K562 (cell line): ENCODE data around the gene KRT1. TPM values are rescaled to one million over a fixed set of nuclear protein-coding genes. Genes with fewer than 3 reads are reported as not detected.

ENCODE experiments used
- BRD9 ChIP-seq: fragments of 450-650 bp; IDR thresholded peaks from 2 replicates; pipeline ENCODE4 v1.6.1; 2018; ENCODE audit warnings: low read depth; ENCODE audit not compliant: partially characterized antibody
- CBFA2T2 ChIP-seq: fragments of 450-650 bp; conservative IDR thresholded peaks from 2 replicates; pipeline ENCODE4 v1.6.1; 2017; ENCODE audit warnings: mild to moderate bottlenecking
- CBX3 ChIP-seq, 2 experiments: IDR thresholded peaks; 1 replicate in 1 of 2; 2 replicates in 1 of 2; pipeline ENCODE4 v1.6.1; 2012; ENCODE audit warnings: inconsistent platforms in 2 of 2, low read length in 2 of 2, borderline replicate concordance in 1 of 2, control low read depth in 1 of 2
- CTCF ChIP-seq, 3 experiments: IDR thresholded peaks in 2 of 3; conservative IDR thresholded peaks in 1 of 3; 2 replicates each; pipeline ENCODE4 v1.5.1; 2011 to 2012; ENCODE audit warnings: low read length in 3 of 3, mild to moderate bottlenecking in 3 of 3, control low read depth in 2 of 3, improper control_type of control experiment in 1 of 3, inconsistent platforms in 1 of 3, low read depth in 1 of 3, mixed read lengths in 1 of 3, moderate library complexity in 1 of 3; ENCODE audit not compliant: insufficient read depth in 2 of 3
- E2F1 ChIP-seq: sonication (generic); formaldehyde crosslinking; IDR thresholded peaks from 2 replicates; pipeline ENCODE4 v1.8.1; 2023; ENCODE audit warnings: mild to moderate bottlenecking, missing genetic modification reagents, moderate library complexity
- FOXJ3 ChIP-seq: sonication (generic); formaldehyde crosslinking; IDR thresholded peaks from 2 replicates; pipeline ENCODE4 v1.4.0; 2020; ENCODE audit warnings: mild to moderate bottlenecking, missing genetic modification reagents
- GTF2F1 ChIP-seq: IDR thresholded peaks from 2 replicates; pipeline ENCODE4 v1.6.1; 2011; ENCODE audit warnings: low read depth, low read length, improper control_type of control experiment
- MEF2A ChIP-seq: IDR thresholded peaks from 2 replicates; pipeline ENCODE4 v1.6.1; 2011; ENCODE audit warnings: low read depth, mild to moderate bottlenecking, low read length, moderate library complexity; ENCODE audit not compliant: control insufficient read depth
- NFE2 ChIP-seq: IDR thresholded peaks from 2 replicates; pipeline ENCODE4 v1.6.1; 2014; ENCODE audit warnings: antibody characterized with exemption, low read depth
- PCBP1 ChIP-seq: fragments of 200-400 bp; formaldehyde crosslinking; IDR thresholded peaks from 2 replicates; pipeline ENCODE4 v1.6.1; 2018; ENCODE audit warnings: mild to moderate bottlenecking, low read depth, low read length; ENCODE audit not compliant: poor library complexity, severe bottlenecking
- PHB ChIP-seq: fragments of 250-450 bp; sonication (Bioruptor Pico); IDR thresholded peaks from 2 replicates; pipeline ENCODE4 v1.5.0; 2021
- PKNOX1 ChIP-seq: fragments of 450-650 bp; IDR thresholded peaks from 2 replicates; pipeline ENCODE4 v1.6.1; 2016
- RERE ChIP-seq: sonication (generic); formaldehyde crosslinking; IDR thresholded peaks from 2 replicates; pipeline ENCODE4 v1.8.0; 2023; ENCODE audit warnings: missing genetic modification reagents, mild to moderate bottlenecking, borderline replicate concordance
- SRSF9 ChIP-seq: fragments of 200-400 bp; formaldehyde crosslinking; IDR thresholded peaks from 2 replicates; pipeline ENCODE4 v1.6.1; 2017; ENCODE audit warnings: low read depth, low read length, borderline replicate concordance
- STAT5B ChIP-seq: fragments of 250-450 bp; sonication (Bioruptor Pico); IDR thresholded peaks from 2 replicates; pipeline ENCODE4 v1.8.0; 2021; ENCODE audit warnings: mild to moderate bottlenecking, inconsistent platforms
- ZFP30 ChIP-seq: fragments of 250-450 bp; sonication (Bioruptor Pico); IDR thresholded peaks from 2 replicates; pipeline ENCODE4 v1.8.0; 2022; ENCODE audit warnings: moderate library complexity, mild to moderate bottlenecking, inconsistent platforms, borderline replicate concordance
- ZNF134 ChIP-seq: fragments of 250-450 bp; sonication (Bioruptor Pico); conservative IDR thresholded peaks from 2 replicates; pipeline ENCODE4 v1.4.0; 2020
- ZNF239 ChIP-seq: fragments of 250-450 bp; sonication (Bioruptor Pico); IDR thresholded peaks from 2 replicates; pipeline ENCODE4 v1.4.0; 2020; ENCODE audit warnings: mild to moderate bottlenecking
- ZNF354B ChIP-seq: fragments of 250-450 bp; sonication (Bioruptor Pico); IDR thresholded peaks from 2 replicates; pipeline ENCODE4 v1.4.0; 2020
- ZNF77 ChIP-seq: fragments of 250-450 bp; sonication (Bioruptor Pico); IDR thresholded peaks from 2 replicates; pipeline ENCODE4 v1.5.0; 2020
- polyA plus RNA-seq, 8 experiments: library from polyadenylated mRNA; depleted of rRNA in 4 of 8; stranded (reverse) in 5 of 8; unstranded in 3 of 8; fragments of >200 nt; fragmentation: Nextera tagmentation in 2 of 8; fragmentation: Illumina TruSeq in 1 of 8; extraction: Ambion mirVana in 2 of 8; extraction: Trizol in 1 of 8; gene quantifications; 2 replicates each; pipeline versions ENCODE4 v1.2.1 to v1.2.3, GENCODE V29; 2011 to 2014; ENCODE audit warnings: inconsistent platforms in 1 of 8, missing spikeins in 1 of 8
- total RNA-seq, 7 experiments: library from RNA; depleted of rRNA in 6 of 7; stranded (reverse); fragments of >200 nt in 6 of 7; fragmentation: Illumina TruSeq in 2 of 7; extraction: Trizol in 2 of 7; gene quantifications; 2 replicates each; pipeline versions ENCODE4 v1.2.1 to v1.2.3, GENCODE V29; 2011 to 2021; ENCODE audit warnings: low replicate concordance in 1 of 7

KRT1 gene
- total and polyA plus RNA-seq, 9 of the 15 experiments (the other 6 are each of a cell fraction or from before 2014, with no cell fraction given): 0.18 TPM; not detected in 8

GRCh38 chr12:52663420-52663819 lies 16.8 kb downstream of the KRT1 start (continued):
- TF ChIP-seq E2F1 (CRISPR knock-in tag): no peak
- no peak for TF ChIP-seq ZNF354B (CRISPR knock-in tag)
- TF ChIP-seq STAT5B (CRISPR knock-in tag): no peak
- TF ChIP-seq FOXJ3 (CRISPR knock-in tag): no peak
- TF ChIP-seq PCBP1: no peak
- no peak for TF ChIP-seq PHB
- no peak for TF ChIP-seq ZFP30 (CRISPR knock-in tag)
- TF ChIP-seq GTF2F1: no peak
- TF ChIP-seq PKNOX1: no peak
- TF ChIP-seq MEF2A: no peak
- no peak for TF ChIP-seq NFE2
- 0 out of 2 replicates have a peak, but pooled peaks have one; percentile 18 for TF ChIP-seq ZNF239 (CRISPR knock-in tag)
- TF ChIP-seq BRD9: no peak
- no peak for TF ChIP-seq SRSF9
- no peak for TF ChIP-seq RERE (CRISPR knock-in tag)
- TF ChIP-seq CBX3 (IDR thresholded peaks at IDR 0.05; ENCODE audit: borderline replicate concordance in 1 of 2, low read length in 2 of 2): no peak
- 0 out of 2 replicates have a peak, but pooled peaks have one; percentile 20 for TF ChIP-seq ZNF134
- no peak for TF ChIP-seq CBFA2T2
- no peak for TF ChIP-seq ZNF77 (CRISPR knock-in tag)
- TF ChIP-seq CTCF (IDR thresholded peaks at IDR 0.05 in 2 of 3, conservative IDR thresholded peaks at IDR 0.05 in 1 of 3; ENCODE audit: insufficient read depth in 2 of 3, low read depth in 1 of 3, low read length in 3 of 3): peak in 1 of 3 experiments; percentile 11; a peak in 1 of 6 replicates
